ENCODE data around the gene ANK2. TPM values are rescaled to one million over a fixed set of nuclear protein-coding genes. Genes with fewer than 3 reads are reported as not detected.
"Not testable (repeated sequence)": the region's sequence is repeated elsewhere in the genome, so short reads cannot be mapped to it uniquely, and the experiment has no call there.

The ANK2 gene
- total RNA-seq, 5 donors from 2014 or later (not counting 1 experiment from before 2014, with no cell fraction given) = 0.25 to 0.62 (median 0.31) TPM; not detected in 1

- H3K4me1 ChIP-seq (ENCODE audit: control insufficient read depth in 1 of 2, extremely low read depth in 1 of 2, insufficient read depth in 2 of 2, low read length in 2 of 2); H3K27me3 ChIP-seq (replicated peaks in 1 of 2; ENCODE audit: control insufficient read depth in 2 of 2, extremely low read depth in 1 of 2, insufficient read depth in 2 of 2, low read length in 1 of 2); H3K9me3 ChIP-seq; H3K36me3 Mint-ChIP-seq; H3K36me3 ChIP-seq (ENCODE audit: control insufficient read depth in 2 of 2, extremely low read depth in 1 of 2, insufficient read depth in 1 of 2, low read length in 1 of 2); H3K9me3 Mint-ChIP-seq; H3K27me3 Mint-ChIP-seq; H3K27ac ChIP-seq (ENCODE audit: low read length); ATAC-seq (replicated peaks in 1 of 4); H3K27ac Mint-ChIP-seq; H3K4me3 ChIP-seq (ENCODE audit: control insufficient read depth in 1 of 2, extremely low read depth in 1 of 2, low read length in 1 of 2); CTCF ChIA-PET; H3K4me3 Mint-ChIP-seq; DNase-seq; H3K4me1 Mint-ChIP-seq: not testable (repeated sequence)
- POLR2A ChIA-PET = interaction anchor here in 1 of 2 donors (0.5 kb wide), 1 partner anchor 31 kb away, joined by 3 read pairs; no protein-coding TSS in a partner anchor
- WGBS (ENCODE audit: insufficient coverage) = no CpG with 5 or more reads among the region's 4 CpGs
Observed at GRCh38 chr4:113244747-113245146, 195.3 kb downstream of the ANK2 start.

GRCh38 chr4:113248320-113248719, 198.9 kb downstream of the ANK2 start:
- 67% methylated on average over 3 of the region's 5 CpGs for WGBS (ENCODE audit: insufficient coverage)
- Mint-ChIP-seq H3K36me3 (no peaks in the 10 kb centered on the region), H3K27ac (no peak overlapping the region), H3K27me3 (peaks cover 1 to 4% of the 10 kb centered on the region in 2 donors), H3K9me3 (peaks cover 2 to 5% (median 3%) of the 10 kb centered on the region in 3 donors), H3K4me1 (no peaks in the 10 kb centered on the region), H3K4me3 (no peak overlapping the region)
- CTCF ChIA-PET = no interaction called here
- Histone ChIP-seq H3K4me1 (ENCODE audit: control insufficient read depth in 1 of 2, extremely low read depth in 1 of 2, insufficient read depth in 2 of 2, low read length in 2 of 2) (no peaks in the 10 kb centered on the region), H3K27ac (ENCODE audit: low read length) (no peak overlapping the region), H3K27me3 (replicated peaks in 1 of 2; ENCODE audit: control insufficient read depth in 2 of 2, extremely low read depth in 1 of 2, insufficient read depth in 2 of 2, low read length in 1 of 2) (peaks cover 0 to 2% of the 10 kb centered on the region in 2 experiments), H3K9me3 (no peaks in the 10 kb centered on the region), H3K36me3 (ENCODE audit: control insufficient read depth in 2 of 2, extremely low read depth in 1 of 2, insufficient read depth in 1 of 2, low read length in 1 of 2) (no peaks in the 10 kb centered on the region), H3K4me3 (ENCODE audit: control insufficient read depth in 1 of 2, extremely low read depth in 1 of 2, low read length in 1 of 2) (no peak overlapping the region)
- POLR2A ChIA-PET = no interaction called here
- no peak for DNase-seq
- ATAC-seq (replicated peaks in 1 of 4) = no peak

GRCh38 chr4:113255628-113256027, 206.2 kb downstream of the ANK2 start:
- Mint-ChIP-seq H3K27ac (no peak overlapping the region), H3K4me3 (no peak overlapping the region), H3K27me3 (peaks cover 2 to 3% of the 10 kb centered on the region in 2 donors), H3K36me3 (no peaks in the 10 kb centered on the region), H3K4me1 (no peaks in the 10 kb centered on the region), H3K9me3 (no peaks in the 10 kb centered on the region)
- no peaks in the 10 kb centered on the region for H3K4me1 ChIP-seq (ENCODE audit: control insufficient read depth in 1 of 2, extremely low read depth in 1 of 2, insufficient read depth in 2 of 2, low read length in 2 of 2)
- no peaks in the 10 kb centered on the region for H3K36me3 ChIP-seq (ENCODE audit: control insufficient read depth in 2 of 2, extremely low read depth in 1 of 2, insufficient read depth in 1 of 2, low read length in 1 of 2)
- WGBS (ENCODE audit: insufficient coverage) = 77% methylated on average over 5 of the region's 6 CpGs
- H3K9me3 ChIP-seq = no peaks in the 10 kb centered on the region
- no peaks in the 10 kb centered on the region for H3K27me3 ChIP-seq (replicated peaks in 1 of 2; ENCODE audit: control insufficient read depth in 2 of 2, extremely low read depth in 1 of 2, insufficient read depth in 2 of 2, low read length in 1 of 2)
- POLR2A ChIA-PET = no interaction called here
- H3K27ac ChIP-seq (ENCODE audit: low read length) = no peak overlapping the region
- DNase-seq (no peak), ATAC-seq (replicated peaks in 1 of 4) (no peak)
- CTCF ChIA-PET = no interaction called here
- H3K4me3 ChIP-seq (ENCODE audit: control insufficient read depth in 1 of 2, extremely low read depth in 1 of 2, low read length in 1 of 2) = no peak overlapping the region

- H3K36me3 ChIP-seq (ENCODE audit: control insufficient read depth in 2 of 2, extremely low read depth in 1 of 2, insufficient read depth in 1 of 2, low read length in 1 of 2) = no peaks in the 10 kb centered on the region
- H3K27ac ChIP-seq (ENCODE audit: low read length) = no peak overlapping the region
- no peaks in the 10 kb centered on the region for H3K36me3 Mint-ChIP-seq
- ChIA-PET POLR2A (no interaction called here), CTCF (interaction anchor here (0.6 to 0.7 kb wide), 2 partner anchors 87 to 684 kb away, joined by 3 read pairs; no protein-coding TSS in a partner anchor)
- H3K27ac Mint-ChIP-seq = no peak overlapping the region
- H3K9me3 Mint-ChIP-seq = no peaks in the 10 kb centered on the region
- 80% methylated on average over 2 of the region's 5 CpGs for WGBS (ENCODE audit: insufficient coverage)
- no peak overlapping the region for H3K4me3 Mint-ChIP-seq
- no peaks in the 10 kb centered on the region for H3K4me1 Mint-ChIP-seq
- H3K4me3 ChIP-seq (ENCODE audit: control insufficient read depth in 1 of 2, extremely low read depth in 1 of 2, low read length in 1 of 2) = no peak overlapping the region
- no peak for DNase-seq
- no peaks in the 10 kb centered on the region for H3K27me3 ChIP-seq (replicated peaks in 1 of 2; ENCODE audit: control insufficient read depth in 2 of 2, extremely low read depth in 1 of 2, insufficient read depth in 2 of 2, low read length in 1 of 2)
- H3K4me1 ChIP-seq (ENCODE audit: control insufficient read depth in 1 of 2, extremely low read depth in 1 of 2, insufficient read depth in 2 of 2, low read length in 2 of 2) = no peaks in the 10 kb centered on the region
- no peak for ATAC-seq (replicated peaks in 1 of 4)
- peaks cover 2 to 3% of the 10 kb centered on the region in 2 donors for H3K27me3 Mint-ChIP-seq
- no peaks in the 10 kb centered on the region for H3K9me3 ChIP-seq
Observed at GRCh38 chr4:113256946-113257345, 207.5 kb downstream of the ANK2 start.

- Mint-ChIP-seq H3K4me3 (no peak overlapping the region), H3K36me3 (no peaks in the 10 kb centered on the region), H3K9me3 (no peaks in the 10 kb centered on the region), H3K4me1 (no peaks in the 10 kb centered on the region), H3K27me3 (peaks cover 0 to 2% of the 10 kb centered on the region in 2 donors), H3K27ac (no peak overlapping the region)
- ChIA-PET POLR2A (no interaction called here), CTCF (no interaction called here)
- no peak for DNase-seq
- Histone ChIP-seq H3K4me3 (ENCODE audit: control insufficient read depth in 1 of 2, extremely low read depth in 1 of 2, low read length in 1 of 2) (no peak overlapping the region), H3K36me3 (ENCODE audit: control insufficient read depth in 2 of 2, extremely low read depth in 1 of 2, insufficient read depth in 1 of 2, low read length in 1 of 2) (no peaks in the 10 kb centered on the region), H3K9me3 (no peaks in the 10 kb centered on the region), H3K27me3 (replicated peaks in 1 of 2; ENCODE audit: control insufficient read depth in 2 of 2, extremely low read depth in 1 of 2, insufficient read depth in 2 of 2, low read length in 1 of 2) (no peaks in the 10 kb centered on the region), H3K27ac (ENCODE audit: low read length) (no peak overlapping the region), H3K4me1 (ENCODE audit: control insufficient read depth in 1 of 2, extremely low read depth in 1 of 2, insufficient read depth in 2 of 2, low read length in 2 of 2) (no peaks in the 10 kb centered on the region)
- ATAC-seq (replicated peaks in 1 of 4) = no peak
- 93% methylated on average over 2 of the region's 4 CpGs for WGBS (ENCODE audit: insufficient coverage)
Observed at GRCh38 chr4:113260688-113261087, 211.2 kb downstream of the ANK2 start.

GRCh38 chr4:113263274-113263673, 213.8 kb downstream of the ANK2 start:
- Histone ChIP-seq H3K4me3 (ENCODE audit: control insufficient read depth in 1 of 2, extremely low read depth in 1 of 2, low read length in 1 of 2) (no peak overlapping the region), H3K27ac (ENCODE audit: low read length) (no peak overlapping the region), H3K27me3 (replicated peaks in 1 of 2; ENCODE audit: control insufficient read depth in 2 of 2, extremely low read depth in 1 of 2, insufficient read depth in 2 of 2, low read length in 1 of 2) (no peaks in the 10 kb centered on the region), H3K36me3 (ENCODE audit: control insufficient read depth in 2 of 2, extremely low read depth in 1 of 2, insufficient read depth in 1 of 2, low read length in 1 of 2) (no peaks in the 10 kb centered on the region), H3K4me1 (ENCODE audit: control insufficient read depth in 1 of 2, extremely low read depth in 1 of 2, insufficient read depth in 2 of 2, low read length in 2 of 2) (no peaks in the 10 kb centered on the region), H3K9me3 (no peaks in the 10 kb centered on the region)
- H3K36me3 Mint-ChIP-seq = no peaks in the 10 kb centered on the region
- H3K27me3 Mint-ChIP-seq = no peaks in the 10 kb centered on the region
- no peak overlapping the region for H3K4me3 Mint-ChIP-seq
- H3K4me1 Mint-ChIP-seq = no peaks in the 10 kb centered on the region
- no peaks in the 10 kb centered on the region for H3K9me3 Mint-ChIP-seq
- no peak overlapping the region for H3K27ac Mint-ChIP-seq
- no peak for ATAC-seq (replicated peaks in 1 of 4)
- CTCF ChIA-PET = no interaction called here
- no peak for DNase-seq
- POLR2A ChIA-PET = no interaction called here
- WGBS (ENCODE audit: insufficient coverage) = no CpG with 5 or more reads among the region's 1 CpG
